ENCODE measurements around the gene ELP4. TPM values are rescaled to one million over a fixed set of nuclear protein-coding genes. Genes with fewer than 3 reads are reported as not detected.

The ELP4 gene
- polyA plus RNA-seq, 2 of the 4 experiments (the other 2 are of a cell fraction), result 16.9 to 26.0 TPM

GRCh38 chr11:31784611-31785010 lies 275.0 kb downstream of the ELP4 start:
- H3K4me1 ChIP-seq, result no peaks in the 10 kb centered on the region
- H3K9me3 ChIP-seq, result no peaks in the 10 kb centered on the region
- ChIA-PET POLR2A (no interaction called here), CTCF (no interaction called here)
- 94% methylated on average over 2 of the region's 2 CpGs for WGBS (ENCODE audit: missing lambda C conversion rate)
- ATAC-seq, result no peak
- DNase-seq (ENCODE audit: low read depth in 1 of 2, low spot score in 1 of 2), result no peak
- TF ChIP-seq MAFK (IDR thresholded peaks at IDR 0.05; ENCODE audit: partially characterized antibody) (no peak), FOXS1 (CRISPR knock-in tag; IDR thresholded peaks at IDR 0.05) (no peak), CBX8 (IDR thresholded peaks at IDR 0.05) (no peak), JUNB (IDR thresholded peaks at IDR 0.05) (no peak), ATOH8 (CRISPR knock-in tag; IDR thresholded peaks at IDR 0.05; ENCODE audit: low read depth) (no peak), HDAC2 (IDR thresholded peaks at IDR 0.05) (no peak), CTCF (IDR thresholded peaks at IDR 0.05) (no peak), CEBPB (IDR thresholded peaks at IDR 0.05) (no peak), ZC3H11A (IDR thresholded peaks at IDR 0.05) (no peak), HOXA7 (CRISPR knock-in tag; IDR thresholded peaks at IDR 0.05) (no peak), ZFP36 (IDR thresholded peaks at IDR 0.05; ENCODE audit: borderline replicate concordance, partially characterized antibody) (no peak), ZNF302 (CRISPR knock-in tag; IDR thresholded peaks at IDR 0.05) (no peak)
- H3K4me2 ChIP-seq, result no peak overlapping the region
- no peak overlapping the region for H3K27ac ChIP-seq
- FAIRE-seq, result no peak
- no peak overlapping the region for H3K4me3 ChIP-seq

- no peaks in the 10 kb centered on the region for H3K4me1 ChIP-seq
- 93% methylated on average over 16 of the region's 16 CpGs for WGBS (ENCODE audit: missing lambda C conversion rate)
- FAIRE-seq (no peak), DNase-seq (ENCODE audit: low read depth in 1 of 2, low spot score in 1 of 2) (no peak), ATAC-seq (no peak)
- no peak overlapping the region for H3K4me3 ChIP-seq
- ChIA-PET CTCF (no interaction called here), POLR2A (no interaction called here)
- H3K9me3 ChIP-seq, result no peaks in the 10 kb centered on the region
- H3K27ac ChIP-seq, result no peak overlapping the region
- no peak for TF ChIP-seq GATA3 (IDR thresholded peaks at IDR 0.05; ENCODE audit: borderline replicate concordance)
- no peak overlapping the region for H3K4me2 ChIP-seq
Measured at GRCh38 chr11:31786996-31787685, 277.6 kb downstream of the ELP4 start.

GRCh38 chr11:31788085-31788484 lies 278.5 kb downstream of the ELP4 start:
- no peak for DNase-seq (ENCODE audit: low read depth in 1 of 2, low spot score in 1 of 2)
- Histone ChIP-seq H3K27ac (no peak overlapping the region), H3K4me3 (no peak overlapping the region), H3K4me2 (no peak overlapping the region), H3K4me1 (no peaks in the 10 kb centered on the region), H3K9me3 (no peaks in the 10 kb centered on the region)
- WGBS (ENCODE audit: missing lambda C conversion rate), result 89% methylated on average over 3 of the region's 3 CpGs
- ChIA-PET POLR2A (no interaction called here), CTCF (no interaction called here)
- ATAC-seq, result no peak
- no peak for FAIRE-seq
- TF ChIP-seq ZNF302 (CRISPR knock-in tag; IDR thresholded peaks at IDR 0.05) (no peak), POLR2AphosphoS2 (conservative IDR thresholded peaks at IDR 0.05; ENCODE audit: low read length) (no peak), ZC3H11A (IDR thresholded peaks at IDR 0.05) (no peak)

- ATAC-seq (no peak), FAIRE-seq (no peak), DNase-seq (ENCODE audit: low read depth in 1 of 2, low spot score in 1 of 2) (no peak)
- POLR2A ChIA-PET, result no interaction called here
- no peak overlapping the region for H3K4me3 ChIP-seq
- CTCF ChIA-PET, result interaction anchor here (1.1 to 1.6 kb wide), 2 partner anchors 10 to 26 kb away, joined by 3 read pairs; no protein-coding TSS in a partner anchor
- H3K27ac ChIP-seq, result no peak overlapping the region
- no peak for TF ChIP-seq CHD4 (IDR thresholded peaks at IDR 0.05; ENCODE audit: borderline replicate concordance)
- no peak for TF ChIP-seq SREBF2 (IDR thresholded peaks at IDR 0.05)
- TF ChIP-seq RCOR1 (IDR thresholded peaks at IDR 0.05; ENCODE audit: low read depth, low read length), result no peak
- no peak for TF ChIP-seq ZNF302 (CRISPR knock-in tag; IDR thresholded peaks at IDR 0.05)
- no peak for TF ChIP-seq HOXA7 (CRISPR knock-in tag; IDR thresholded peaks at IDR 0.05)
- TF ChIP-seq HEYL (CRISPR knock-in tag; IDR thresholded peaks at IDR 0.05), result no peak
- no peak for TF ChIP-seq POLR2A (IDR thresholded peaks at IDR 0.05; ENCODE audit: low read length)
- no peak for TF ChIP-seq ZSCAN20 (CRISPR knock-in tag; IDR thresholded peaks at IDR 0.05)
- no peak for TF ChIP-seq FOXS1 (CRISPR knock-in tag; IDR thresholded peaks at IDR 0.05)
- H3K4me2 ChIP-seq, result no peak overlapping the region
- no peaks in the 10 kb centered on the region for H3K9me3 ChIP-seq
- 70% methylated on average over 6 of the region's 7 CpGs for WGBS (ENCODE audit: missing lambda C conversion rate)
- H3K4me1 ChIP-seq, result no peaks in the 10 kb centered on the region
Measured at GRCh38 chr11:31790649-31791048, 281.1 kb downstream of the ELP4 start.

All from A549 (cell line).